VCaP (cell line): ENCODE measurements around the gene BANF2.
A peak's percentile ranks its signal among the peaks of the same experiment; 100 is the strongest.

ENCODE experiments used
- H3K27ac ChIP-seq: fragments of 450-650 bp; 2 replicates; pipeline ENCODE4 v1.5.1; 2017
- CTCF ChIP-seq: fragments of 450-650 bp; conservative IDR thresholded peaks from 2 replicates; pipeline ENCODE4 v1.5.1; 2017; ENCODE audit warnings: mild to moderate bottlenecking, moderate library complexity

BANF2 gene

GRCh38 chr20:17699931-17700351 lies at the start of gene BANF2:
Gene BANF2 (plus strand): TSS chr20:17699966. CDS start chr20:17725026, 25,060 bp downstream.
- H3K27ac ChIP-seq: no peak within 1 kb of the TSS
- TF ChIP-seq CTCF: no peak

GRCh38 chr20:17650301-17651128 lies 49.3 kb upstream of the BANF2 start:
- TF ChIP-seq CTCF: no peak
- no peak overlapping the region for H3K27ac ChIP-seq

GRCh38 chr20:17651129-17651759 lies 48.5 kb upstream of the BANF2 start:
- peak overlapping the region; percentile 49 for H3K27ac ChIP-seq
- TF ChIP-seq CTCF: no peak

GRCh38 chr20:17651760-17652388 lies 47.9 kb upstream of the BANF2 start:
- TF ChIP-seq CTCF: peak; percentile 85
- H3K27ac ChIP-seq: peak overlapping the region; percentile 49

GRCh38 chr20:17652411-17652810 lies 47.4 kb upstream of the BANF2 start:
- TF ChIP-seq CTCF: no peak
- peak overlapping the region; percentile 49 for H3K27ac ChIP-seq

GRCh38 chr20:17653835-17654648 lies 45.7 kb upstream of the BANF2 start:
- no peak for TF ChIP-seq CTCF
- no peak overlapping the region for H3K27ac ChIP-seq
